ENCODE results near the gene RBM22.

GRCh38 chr5:150700594-150701377 is at the start of gene RBM22:
- TF ChIP-seq CTCF (IDR thresholded peaks at IDR 0.05) (peak; percentile 1 to 87 (median 46)), POLR2AphosphoS5 (IDR thresholded peaks at IDR 0.05; ENCODE audit: insufficient read depth in 1 of 2, low read depth in 1 of 2) (peak; percentile 95 to 96)

Measured in vagina (tissue), 2 donors.